ENCODE measurements around the gene GFOD1.

The GFOD1 gene

DNA sequence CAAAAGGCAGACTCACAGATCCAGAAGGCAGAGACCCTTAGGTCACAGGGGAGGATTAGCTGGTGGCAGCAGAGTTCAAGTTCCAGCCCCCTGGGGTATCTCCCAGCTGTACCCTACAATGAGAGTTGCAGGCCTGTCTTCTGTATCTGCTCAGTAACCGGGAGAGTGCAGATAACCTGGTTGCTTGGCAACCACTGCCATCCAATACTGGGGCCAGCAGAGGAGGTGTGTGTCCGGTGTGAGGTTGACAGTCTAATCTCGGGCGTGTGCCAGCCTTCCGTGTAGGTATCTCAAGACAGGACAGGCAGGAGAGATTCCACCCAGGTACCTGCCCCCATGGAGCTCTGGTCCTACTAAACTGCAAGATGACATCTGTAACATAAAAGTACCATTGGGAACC is 102.4 kb downstream of the GFOD1 start:
- Mint-ChIP-seq H3K27me3 (no peaks in the 10 kb centered on the region), H3K9me3 (no peaks in the 10 kb centered on the region), H3K4me3 (no peak overlapping the region), H3K27ac (no peak overlapping the region), H3K4me1 (peaks cover 8% of the 10 kb centered on the region), H3K36me3 (peaks cover 1% of the 10 kb centered on the region)

DNA sequence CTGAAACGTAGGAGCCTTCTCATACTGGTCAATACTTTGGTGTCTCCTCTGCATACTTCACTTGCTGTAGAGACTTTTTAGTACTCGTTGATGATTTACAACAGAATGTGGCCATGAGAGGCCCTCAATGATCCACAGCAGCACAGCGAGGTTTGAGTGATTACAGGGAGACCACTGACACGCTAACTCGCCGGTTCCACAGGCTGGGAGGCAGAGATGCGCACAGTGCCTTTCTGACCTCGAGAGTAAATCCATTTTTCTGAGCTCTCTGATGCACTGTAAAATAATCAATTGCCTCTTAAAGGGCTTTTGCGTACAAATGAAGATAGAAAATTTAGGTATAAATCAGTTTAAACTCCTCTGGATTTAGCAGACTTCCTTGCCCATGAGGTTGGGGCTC is 102.9 kb downstream of the GFOD1 start:
- no peak overlapping the region for H3K27ac Mint-ChIP-seq
- no peaks in the 10 kb centered on the region for H3K36me3 Mint-ChIP-seq
- H3K4me1 Mint-ChIP-seq = peaks cover 8% of the 10 kb centered on the region
- H3K27me3 Mint-ChIP-seq = no peaks in the 10 kb centered on the region
- no peak overlapping the region for H3K4me3 Mint-ChIP-seq
- no peaks in the 10 kb centered on the region for H3K9me3 Mint-ChIP-seq

DNA sequence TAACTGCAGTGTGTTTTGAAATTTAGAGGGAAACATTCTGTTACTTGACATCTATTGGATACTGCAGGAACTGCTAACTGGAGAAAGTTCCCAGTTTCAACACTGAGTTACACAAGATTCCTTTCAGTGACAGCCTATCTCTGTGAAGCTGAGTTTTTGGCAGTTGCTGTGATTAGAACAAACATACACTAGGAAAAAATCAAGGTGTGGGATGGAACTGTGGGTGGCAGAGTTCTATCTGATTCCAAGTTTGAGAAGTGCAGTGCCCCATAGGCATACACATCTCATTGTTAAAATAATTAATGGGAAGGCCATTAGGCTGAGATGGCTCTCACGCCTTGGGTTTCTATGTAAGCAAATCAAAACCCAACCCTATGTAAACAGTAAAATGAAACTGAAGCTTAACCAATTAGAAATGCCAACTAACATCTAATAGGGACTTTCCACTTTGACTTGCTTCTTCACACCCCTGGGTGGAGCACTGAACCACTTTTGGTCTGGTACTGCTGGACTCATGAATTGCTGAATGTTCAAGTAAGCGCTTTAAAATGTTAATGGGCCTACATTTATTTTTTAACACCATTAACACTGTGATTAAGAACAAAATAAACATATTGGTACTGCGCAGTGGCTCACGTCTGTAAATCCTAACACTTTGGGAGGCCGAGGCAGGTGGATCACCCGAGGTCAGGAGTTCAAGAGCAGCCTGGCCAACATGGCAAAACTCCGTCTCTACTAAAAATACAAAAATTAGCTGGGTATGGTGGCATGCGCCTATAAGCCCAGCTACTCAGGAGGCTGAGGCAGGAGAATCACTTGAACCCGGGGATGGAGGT is 103.9 kb downstream of the GFOD1 start:
- Mint-ChIP-seq H3K9me3 (no peaks in the 10 kb centered on the region), H3K4me3 (no peak overlapping the region), H3K36me3 (no peaks in the 10 kb centered on the region), H3K27me3 (no peaks in the 10 kb centered on the region), H3K27ac (no peak overlapping the region), H3K4me1 (peaks cover 8% of the 10 kb centered on the region)

DNA sequence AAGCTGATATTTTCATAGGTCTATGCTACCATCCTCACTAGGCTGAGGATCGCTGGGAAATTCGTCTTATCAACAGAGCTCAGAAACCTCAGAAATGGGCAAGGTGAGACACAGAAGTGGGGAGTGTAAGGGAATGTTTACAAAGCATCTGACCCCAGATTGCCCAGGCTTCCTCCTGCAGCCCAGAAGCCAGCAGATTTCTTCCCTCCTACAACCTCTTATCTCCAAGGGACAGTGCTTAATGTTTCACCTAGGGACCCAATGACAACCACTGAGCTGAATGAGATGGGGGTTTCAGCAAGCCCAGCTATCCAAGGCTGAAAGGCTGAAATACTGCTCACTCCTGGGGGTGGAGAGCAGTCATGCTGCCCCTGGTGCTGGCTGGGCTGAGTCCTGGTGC is 106.6 kb downstream of the GFOD1 start:
- Mint-ChIP-seq H3K4me1 (peaks cover 12% of the 10 kb centered on the region), H3K9me3 (no peaks in the 10 kb centered on the region), H3K36me3 (no peaks in the 10 kb centered on the region), H3K4me3 (no peak overlapping the region), H3K27ac (no peak overlapping the region), H3K27me3 (no peaks in the 10 kb centered on the region)

DNA sequence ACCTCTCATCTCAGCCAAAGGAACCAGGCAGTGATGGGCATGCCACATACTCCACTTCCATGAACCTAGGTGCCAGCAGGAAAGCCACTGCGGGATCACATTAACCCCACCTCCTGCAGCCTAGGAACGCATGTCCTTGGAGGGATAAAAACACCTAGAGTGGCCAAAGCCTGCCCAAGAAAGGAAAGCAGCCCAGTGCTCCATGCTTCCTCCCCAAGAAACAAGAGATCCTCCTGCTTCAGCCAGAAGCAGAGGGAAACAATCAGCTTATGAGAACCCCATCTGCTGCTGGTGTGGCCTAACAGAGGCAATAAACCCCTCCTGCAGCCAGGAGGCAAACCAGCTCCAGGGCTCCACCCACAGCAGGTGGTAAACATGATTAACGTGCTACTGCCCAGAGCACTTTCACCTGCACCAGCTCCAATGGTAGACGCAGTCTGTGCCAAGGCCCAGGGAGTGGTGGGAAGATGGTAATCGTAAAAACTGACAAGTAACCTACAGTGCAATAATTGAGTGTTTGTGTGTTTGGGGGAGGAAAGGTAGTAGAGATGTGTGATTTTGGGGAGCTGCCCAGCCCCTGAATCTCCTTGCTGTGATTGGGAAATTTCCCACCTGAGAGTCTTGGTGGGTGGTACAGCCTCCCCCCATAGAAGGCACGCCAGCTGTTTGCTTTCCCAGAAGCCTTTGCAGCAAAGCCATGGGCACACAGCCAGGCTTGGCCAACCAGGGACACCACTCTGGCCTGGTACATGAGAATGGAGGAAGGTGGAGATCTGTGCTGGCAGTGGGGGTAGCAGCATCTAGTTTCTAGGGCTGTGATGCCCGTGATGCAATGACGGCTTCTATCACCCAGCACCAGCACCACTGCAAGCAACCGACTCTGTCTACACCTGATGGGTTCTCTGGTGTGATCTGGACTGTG is 108.5 kb downstream of the GFOD1 start:
- Mint-ChIP-seq H3K27ac (no peak overlapping the region), H3K36me3 (no peaks in the 10 kb centered on the region)

DNA sequence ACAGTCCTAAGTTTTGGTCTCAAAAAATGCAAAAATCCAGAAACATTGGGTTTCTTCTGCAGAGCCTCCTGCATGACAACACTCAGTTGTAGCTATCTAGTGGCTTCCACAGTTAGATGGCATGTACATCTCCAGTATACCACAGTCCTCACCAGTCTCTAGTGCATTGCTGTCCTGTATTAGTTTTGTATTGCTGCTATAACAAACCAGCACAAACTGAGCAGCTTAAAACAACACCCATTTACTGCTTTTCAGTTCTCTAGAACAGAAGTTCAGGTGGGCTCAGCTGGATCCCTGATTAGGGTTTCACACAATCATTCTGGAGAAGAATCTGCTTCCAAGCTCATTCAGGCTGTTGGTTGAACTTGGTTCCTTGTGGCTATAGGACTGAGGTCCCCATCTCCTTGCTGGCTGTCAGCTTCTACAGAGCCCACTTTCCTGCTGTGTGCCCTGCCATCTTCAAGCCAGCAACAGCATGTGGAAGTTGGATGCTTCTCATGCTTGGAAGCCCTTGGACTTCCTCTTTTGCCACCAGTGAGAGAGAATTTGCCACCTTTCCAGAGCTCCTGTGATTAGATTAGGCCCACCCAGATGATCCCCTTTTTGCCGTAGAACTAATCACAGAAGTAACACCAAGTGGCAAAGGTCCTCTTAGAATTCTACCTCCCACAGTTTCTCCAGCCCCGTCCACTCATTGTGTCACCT is 110.2 kb downstream of the GFOD1 start:
- Mint-ChIP-seq H3K27me3 (no peaks in the 10 kb centered on the region), H3K9me3 (no peaks in the 10 kb centered on the region), H3K4me1 (peaks cover 19% of the 10 kb centered on the region), H3K4me3 (no peak overlapping the region), H3K36me3 (no peaks in the 10 kb centered on the region), H3K27ac (no peak overlapping the region)

More for the DNA sequence above, 108.5 kb downstream of the GFOD1 start:
- Mint-ChIP-seq H3K4me3 (no peak overlapping the region), H3K4me1 (peaks cover 21% of the 10 kb centered on the region), H3K9me3 (no peaks in the 10 kb centered on the region), H3K27me3 (no peaks in the 10 kb centered on the region)

DNA sequence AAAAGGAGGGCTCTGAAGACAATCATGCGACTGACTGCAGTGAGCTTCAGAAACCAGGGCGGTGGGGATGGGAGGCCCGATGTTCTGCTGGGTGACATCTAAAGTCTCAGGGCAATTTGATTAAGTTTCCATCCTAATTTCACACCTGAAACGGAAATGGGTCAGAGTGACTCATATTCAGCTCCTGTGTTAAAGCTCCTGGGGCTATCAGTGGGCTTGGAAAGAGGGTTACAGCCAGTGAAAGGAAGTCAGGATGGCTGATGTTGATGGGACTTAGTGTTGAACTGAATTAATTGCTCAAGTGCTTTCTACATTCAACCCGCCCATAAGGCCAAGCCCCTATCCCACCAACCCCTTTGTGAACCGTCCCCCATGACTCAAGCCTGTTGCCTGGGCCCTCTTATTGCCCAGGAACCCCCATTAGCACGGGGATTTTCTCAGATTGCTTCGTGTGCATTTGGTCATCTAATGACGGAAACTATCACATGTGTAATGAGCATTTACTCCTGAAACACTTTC is 112.0 kb downstream of the GFOD1 start:
- Mint-ChIP-seq H3K4me1 (peaks cover 19% of the 10 kb centered on the region), H3K4me3 (peak overlapping the region; percentile 46), H3K27ac (peak overlapping the region; percentile 32), H3K27me3 (no peaks in the 10 kb centered on the region), H3K9me3 (no peaks in the 10 kb centered on the region), H3K36me3 (no peaks in the 10 kb centered on the region)

DNA sequence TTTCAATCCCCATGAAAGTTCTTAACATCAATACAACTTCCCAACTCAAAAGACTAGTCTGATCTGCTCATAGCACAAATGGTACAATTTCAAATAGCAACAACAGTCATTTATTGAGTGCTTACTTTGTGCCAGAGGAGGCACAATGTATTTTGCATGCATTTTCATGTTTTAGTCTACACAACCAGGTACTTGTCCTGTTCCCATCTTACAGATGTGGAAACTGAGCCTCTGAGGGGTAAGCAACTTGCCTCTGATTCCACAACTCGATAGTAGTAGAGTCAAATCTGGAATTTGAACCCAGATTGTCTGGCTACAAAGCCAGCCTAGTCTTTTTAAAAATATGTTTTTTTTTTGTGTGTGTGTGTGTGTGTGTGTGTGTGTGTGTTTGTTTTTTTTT is 113.5 kb downstream of the GFOD1 start:
- Mint-ChIP-seq H3K27me3 (no peaks in the 10 kb centered on the region), H3K27ac (no peak overlapping the region), H3K4me3 (no peak overlapping the region), H3K36me3 (no peaks in the 10 kb centered on the region), H3K9me3 (no peaks in the 10 kb centered on the region), H3K4me1 (peaks cover 19% of the 10 kb centered on the region)

DNA sequence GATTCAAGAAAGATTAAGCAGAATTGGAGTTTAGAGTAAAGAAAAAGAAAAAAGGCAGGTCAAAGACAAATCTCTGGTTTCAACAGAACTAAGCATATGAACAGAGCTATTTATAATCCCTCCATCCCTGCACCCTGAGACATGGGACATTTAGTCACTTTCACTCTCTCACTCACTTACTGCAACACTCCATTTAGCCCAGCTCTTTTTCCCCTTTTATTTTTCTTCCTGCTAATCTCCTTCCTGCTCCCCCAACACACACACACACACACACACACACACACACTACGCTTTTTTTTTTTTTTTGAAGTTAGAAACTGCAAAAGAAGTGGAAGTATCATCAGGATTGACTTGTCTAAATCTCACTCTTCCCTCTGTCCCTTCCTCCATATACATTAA is 113.9 kb downstream of the GFOD1 start:
- Mint-ChIP-seq H3K9me3 (no peaks in the 10 kb centered on the region), H3K27ac (no peak overlapping the region), H3K27me3 (no peaks in the 10 kb centered on the region), H3K4me3 (no peak overlapping the region), H3K4me1 (peaks cover 19% of the 10 kb centered on the region), H3K36me3 (no peaks in the 10 kb centered on the region)

DNA sequence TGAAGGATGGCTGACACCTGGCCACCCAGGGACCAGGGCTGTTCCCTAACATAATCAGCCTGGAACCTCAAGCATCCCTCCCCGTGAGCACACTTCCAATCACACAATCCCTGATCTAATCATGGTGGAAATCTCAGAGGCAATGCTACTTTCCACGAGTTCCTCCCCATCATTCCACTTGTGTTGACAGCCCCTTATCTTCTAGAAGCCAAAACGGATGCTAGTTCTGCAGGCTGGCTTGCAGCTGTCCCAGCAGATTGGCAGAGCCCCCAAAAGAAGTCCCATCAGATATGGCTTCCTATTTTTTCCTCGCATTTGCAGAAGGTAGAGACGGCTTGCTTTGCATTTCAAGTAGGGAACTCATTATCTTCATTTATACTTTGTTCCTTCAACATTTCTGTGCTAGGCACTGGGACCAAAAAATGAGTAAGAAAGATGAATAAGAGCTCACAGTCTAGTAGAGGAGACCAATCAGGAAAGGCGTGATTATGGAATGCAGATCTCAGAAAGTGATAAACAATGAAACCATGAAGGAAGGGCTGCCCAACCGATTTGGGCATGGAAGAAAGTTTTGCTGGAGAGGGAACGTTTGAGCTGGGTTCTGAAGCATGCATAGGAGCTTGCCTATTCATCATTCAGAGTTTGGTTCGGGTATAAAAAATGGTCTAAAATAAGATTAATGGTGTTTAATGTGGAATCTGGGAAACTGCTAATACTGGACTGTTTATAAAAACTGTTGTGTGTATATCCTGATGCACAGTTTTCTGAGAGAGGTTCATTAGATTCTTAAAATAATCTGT is 114.5 kb downstream of the GFOD1 start:
- H3K27me3 Mint-ChIP-seq = no peaks in the 10 kb centered on the region
- H3K4me3 Mint-ChIP-seq = no peak overlapping the region
- H3K9me3 Mint-ChIP-seq = no peaks in the 10 kb centered on the region
- H3K27ac Mint-ChIP-seq = no peak overlapping the region
- H3K36me3 Mint-ChIP-seq = no peaks in the 10 kb centered on the region
- peaks cover 19% of the 10 kb centered on the region for H3K4me1 Mint-ChIP-seq

DNA sequence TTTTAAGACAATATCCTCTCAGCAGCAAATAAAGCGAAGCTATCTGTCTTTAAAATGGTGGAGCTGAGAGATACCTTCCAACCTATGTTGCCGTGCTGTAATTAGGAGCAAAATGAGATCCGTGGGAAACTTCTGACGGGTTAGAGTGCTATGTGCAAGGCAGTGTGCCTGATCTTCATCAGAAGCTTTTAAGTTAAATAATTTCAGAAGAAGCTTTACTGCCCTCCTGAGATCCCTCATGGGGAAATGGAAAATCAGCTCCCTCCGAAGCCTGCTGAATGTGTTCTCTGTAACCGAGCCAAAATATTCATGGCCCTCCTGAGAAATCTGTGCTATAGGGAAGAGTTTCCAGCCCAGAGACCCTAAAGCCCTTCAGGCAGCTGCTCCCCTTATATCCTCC is 115.3 kb downstream of the GFOD1 start:
- H3K36me3 Mint-ChIP-seq = no peaks in the 10 kb centered on the region

DNA sequence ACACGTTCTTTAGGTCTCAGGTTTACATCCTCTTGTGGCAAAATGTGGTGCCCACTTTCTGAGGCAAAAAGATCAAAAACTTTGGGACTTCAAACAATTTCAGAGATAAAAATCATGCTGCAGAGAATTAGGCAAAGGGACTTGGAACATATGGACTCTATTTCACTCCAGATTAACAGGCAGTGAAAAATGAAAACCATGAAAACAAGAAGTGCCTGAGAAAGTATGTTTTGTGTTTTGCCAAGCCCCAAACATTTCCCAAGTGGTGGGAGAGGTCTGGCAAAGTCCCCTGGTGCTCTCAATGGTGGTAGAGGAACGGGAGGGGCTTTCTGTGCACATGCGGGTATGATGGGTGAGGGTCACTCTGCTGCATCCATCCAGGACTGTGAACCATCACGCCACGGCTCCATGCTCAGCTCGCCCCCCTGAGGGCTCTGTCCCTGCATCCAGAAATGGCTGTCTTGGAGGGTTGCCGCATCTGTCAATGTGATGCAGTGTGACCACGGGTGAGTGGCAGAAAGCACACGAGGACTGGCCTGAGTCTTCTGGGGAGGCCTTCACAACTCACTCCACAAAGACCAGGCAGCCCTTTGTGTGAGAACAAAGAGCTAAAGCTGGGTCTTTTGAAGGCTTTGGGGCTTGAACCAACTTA is 115.9 kb downstream of the GFOD1 start:
- no peaks in the 10 kb centered on the region for H3K36me3 Mint-ChIP-seq
- peaks cover 19% of the 10 kb centered on the region for H3K4me1 Mint-ChIP-seq
- H3K4me3 Mint-ChIP-seq = no peak overlapping the region
- no peaks in the 10 kb centered on the region for H3K9me3 Mint-ChIP-seq
- no peak overlapping the region for H3K27ac Mint-ChIP-seq
- H3K27me3 Mint-ChIP-seq = no peaks in the 10 kb centered on the region

More for the DNA sequence above, 115.3 kb downstream of the GFOD1 start:
- H3K4me1 Mint-ChIP-seq = peaks cover 19% of the 10 kb centered on the region
- H3K4me3 Mint-ChIP-seq = no peak overlapping the region
- H3K9me3 Mint-ChIP-seq = no peaks in the 10 kb centered on the region
- H3K27me3 Mint-ChIP-seq = no peaks in the 10 kb centered on the region
- no peak overlapping the region for H3K27ac Mint-ChIP-seq

DNA sequence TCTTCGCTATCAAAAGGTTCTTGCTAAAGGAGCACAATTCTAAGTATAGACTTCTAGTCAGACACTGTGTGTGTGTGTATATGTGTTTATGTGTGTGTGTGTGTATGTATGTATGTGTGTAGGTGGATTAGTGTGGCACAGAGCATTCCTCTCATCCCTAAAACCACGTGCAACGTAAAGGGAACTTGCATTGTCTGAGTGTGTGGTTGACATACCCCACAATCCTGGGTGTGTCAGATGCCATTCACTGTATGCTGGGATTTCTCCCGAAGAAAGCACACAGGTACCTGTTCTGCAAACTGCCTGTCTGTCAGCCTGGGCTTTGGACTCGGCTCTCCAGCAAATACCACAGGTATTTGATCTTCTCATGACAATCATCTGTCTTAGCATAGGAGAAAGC is 116.8 kb downstream of the GFOD1 start:
- Mint-ChIP-seq H3K4me1 (peaks cover 14% of the 10 kb centered on the region), H3K27me3 (no peaks in the 10 kb centered on the region), H3K27ac (no peak overlapping the region), H3K9me3 (no peaks in the 10 kb centered on the region), H3K4me3 (no peak overlapping the region), H3K36me3 (no peaks in the 10 kb centered on the region)

DNA sequence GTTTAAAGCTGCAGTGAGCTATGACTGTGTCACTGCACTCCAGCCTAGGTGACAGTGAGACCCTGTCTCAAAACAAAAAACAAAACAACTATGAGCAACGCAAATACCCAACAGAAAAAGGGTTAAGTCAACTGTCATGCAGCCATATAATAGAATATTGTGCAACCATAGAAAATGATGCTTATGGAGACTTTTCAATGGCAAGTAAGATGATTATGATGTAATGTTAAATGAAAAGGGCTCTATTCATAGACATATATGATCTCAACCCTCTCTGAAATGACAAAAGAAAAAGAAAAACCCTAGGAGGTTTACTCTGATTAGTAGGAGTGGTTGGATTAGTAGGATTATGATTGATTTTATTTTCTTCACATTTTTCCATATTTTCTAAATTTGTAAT is 117.8 kb downstream of the GFOD1 start:
- H3K9me3 Mint-ChIP-seq = no peaks in the 10 kb centered on the region
- H3K4me3 Mint-ChIP-seq = no peak overlapping the region
- H3K36me3 Mint-ChIP-seq = no peaks in the 10 kb centered on the region
- H3K4me1 Mint-ChIP-seq = peaks cover 7% of the 10 kb centered on the region
- H3K27ac Mint-ChIP-seq = no peak overlapping the region
- no peaks in the 10 kb centered on the region for H3K27me3 Mint-ChIP-seq
